Bronchial epithelial cell (primary cell): ENCODE measurements around the gene CCAR1. TPM values are rescaled to one million over a fixed set of nuclear protein-coding genes. Genes with fewer than 3 reads are reported as not detected.

Experiments used
- DNase-seq: peaks from one replicate; pipeline ENCODE4 v3.0.0-alpha.2; 2010; ENCODE audit warnings: low read depth
- FAIRE-seq: peaks from 2 replicates; lab custom pipeline; 2011; peaks lifted over from hg19 to GRCh38; lab: Jason Lieb, UNC
- H3K27me3 ChIP-seq: 2 replicates; pipeline ENCODE4 v1.5.1; 2011; ENCODE audit warnings: low read length; ENCODE audit not compliant: control insufficient read depth, insufficient read depth
- H3K36me3 ChIP-seq: 2 replicates; pipeline ENCODE4 v1.5.1; 2011; ENCODE audit warnings: low read length; ENCODE audit not compliant: control insufficient read depth, insufficient read depth
- H3K4me3 ChIP-seq: 2 replicates; pipeline ENCODE4 v1.5.1; 2011; ENCODE audit warnings: mild to moderate bottlenecking, low read depth, low read length, control low read depth
- total RNA-seq: library from RNA; depleted of rRNA; stranded (reverse); fragments of >200 nt; gene quantifications from 2 replicates; pipeline ENCODE4 v1.2.1, GENCODE V29; 2014
- TF ChIP-seq, protein P1 (sequence below): IDR thresholded peaks from 2 replicates; pipeline ENCODE4 v1.5.1; 2011; ENCODE audit warnings: mild to moderate bottlenecking, moderate library complexity, low read length, control low read depth, inconsistent platforms; ENCODE audit not compliant: insufficient read depth, severe bottlenecking

CCAR1 gene
- total RNA-seq, 1 donor from 2014 or later = 19.2 TPM

DNA sequence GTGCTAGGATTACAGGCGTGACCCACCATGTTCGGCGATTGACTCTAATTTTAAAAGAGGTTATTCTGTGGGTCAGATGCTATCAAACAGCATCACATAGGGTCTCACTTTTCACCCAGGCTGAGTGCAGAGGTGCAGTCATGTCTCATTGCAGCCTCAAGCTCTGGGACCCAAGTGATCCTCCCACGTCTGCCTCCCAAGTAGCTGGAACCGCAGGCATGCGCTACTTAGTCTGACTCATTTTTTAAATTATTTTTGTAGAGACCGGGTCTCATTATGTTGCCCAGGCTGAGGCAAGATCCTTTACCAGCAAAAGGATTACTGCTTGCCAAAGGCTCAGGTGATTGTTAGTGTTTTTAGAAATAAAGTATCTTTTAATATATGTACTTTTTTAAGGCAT lies 63.4 kb downstream of the CCAR1 start:
- Histone ChIP-seq H3K27me3 (no peaks in the 10 kb centered on the region), H3K36me3 (peaks cover 6% of the 10 kb centered on the region), H3K4me3 (no peak overlapping the region)
- no peak for FAIRE-seq
- TF ChIP-seq, protein P1, sequence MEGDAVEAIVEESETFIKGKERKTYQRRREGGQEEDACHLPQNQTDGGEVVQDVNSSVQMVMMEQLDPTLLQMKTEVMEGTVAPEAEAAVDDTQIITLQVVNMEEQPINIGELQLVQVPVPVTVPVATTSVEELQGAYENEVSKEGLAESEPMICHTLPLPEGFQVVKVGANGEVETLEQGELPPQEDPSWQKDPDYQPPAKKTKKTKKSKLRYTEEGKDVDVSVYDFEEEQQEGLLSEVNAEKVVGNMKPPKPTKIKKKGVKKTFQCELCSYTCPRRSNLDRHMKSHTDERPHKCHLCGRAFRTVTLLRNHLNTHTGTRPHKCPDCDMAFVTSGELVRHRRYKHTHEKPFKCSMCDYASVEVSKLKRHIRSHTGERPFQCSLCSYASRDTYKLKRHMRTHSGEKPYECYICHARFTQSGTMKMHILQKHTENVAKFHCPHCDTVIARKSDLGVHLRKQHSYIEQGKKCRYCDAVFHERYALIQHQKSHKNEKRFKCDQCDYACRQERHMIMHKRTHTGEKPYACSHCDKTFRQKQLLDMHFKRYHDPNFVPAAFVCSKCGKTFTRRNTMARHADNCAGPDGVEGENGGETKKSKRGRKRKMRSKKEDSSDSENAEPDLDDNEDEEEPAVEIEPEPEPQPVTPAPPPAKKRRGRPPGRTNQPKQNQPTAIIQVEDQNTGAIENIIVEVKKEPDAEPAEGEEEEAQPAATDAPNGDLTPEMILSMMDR = no peak
- no peak for DNase-seq

DNA sequence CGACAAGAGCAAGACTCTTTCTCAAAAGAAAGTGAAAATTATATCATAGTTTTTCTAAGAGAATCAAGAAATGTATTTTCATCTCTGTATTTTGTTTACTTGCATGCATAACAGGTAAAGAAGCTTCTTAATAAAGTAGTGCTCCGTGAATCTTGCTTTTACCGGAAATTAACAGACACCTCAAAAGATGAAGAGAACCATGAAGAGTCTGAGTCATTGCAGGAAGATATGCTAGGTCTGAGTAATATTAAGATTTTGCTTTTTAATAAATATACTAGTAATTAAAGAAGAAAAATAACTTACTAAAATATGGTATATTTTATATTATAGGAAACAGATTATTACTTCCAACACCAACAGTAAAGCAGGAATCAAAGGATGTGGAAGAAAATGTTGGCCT lies 66.8 kb downstream of the CCAR1 start:
- TF ChIP-seq, protein P1 = no peak
- FAIRE-seq = no peak
- Histone ChIP-seq H3K27me3 (no peaks in the 10 kb centered on the region), H3K4me3 (no peak overlapping the region), H3K36me3 (peaks cover 6% of the 10 kb centered on the region)
- DNase-seq = no peak

DNA sequence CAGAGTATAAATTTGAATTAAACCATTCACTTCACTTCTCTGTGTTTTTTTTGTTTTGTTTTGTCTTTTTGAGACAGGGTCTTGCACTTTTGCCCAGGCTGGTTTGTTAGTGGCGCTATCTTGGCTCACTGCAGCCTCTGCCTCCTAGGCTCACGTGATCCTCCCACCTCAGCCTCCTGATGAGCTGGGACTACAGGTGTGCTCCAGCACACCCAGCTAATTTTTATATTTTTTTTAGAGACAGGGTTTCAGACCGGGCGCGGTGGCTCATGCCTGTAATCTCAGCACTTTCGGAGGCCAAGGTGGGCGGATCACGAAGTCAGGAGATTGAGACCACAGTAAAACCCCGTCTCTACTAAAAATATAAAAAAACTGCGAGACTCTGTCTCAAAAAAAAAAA lies 69.4 kb downstream of the CCAR1 start:
- H3K36me3 ChIP-seq = peaks cover 4% of the 10 kb centered on the region
- FAIRE-seq = no peak
- TF ChIP-seq, protein P1 = no peak

DNA sequence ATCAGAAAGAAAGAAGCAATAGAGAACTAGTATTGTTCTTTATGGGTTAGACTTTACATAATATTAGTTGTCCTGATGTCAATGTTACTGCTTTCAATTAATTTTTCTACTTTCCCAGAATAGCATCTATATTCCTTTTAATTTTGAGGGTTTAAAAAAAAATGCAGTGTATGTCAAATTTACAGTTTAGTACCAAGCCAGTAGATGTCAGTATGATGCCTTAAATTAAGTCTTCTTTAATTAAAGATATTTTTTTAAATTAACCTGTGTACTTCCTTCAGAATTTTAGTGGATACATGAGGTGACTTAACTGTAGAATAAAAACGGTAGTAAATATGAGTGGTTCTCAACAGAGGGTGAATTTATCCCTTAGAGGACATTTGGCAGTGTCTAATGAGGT lies 71.1 kb downstream of the CCAR1 start:
- Histone ChIP-seq H3K27me3 (no peaks in the 10 kb centered on the region), H3K36me3 (peaks cover 4% of the 10 kb centered on the region), H3K4me3 (no peak overlapping the region)
- TF ChIP-seq, protein P1 = no peak
- FAIRE-seq (no peak), DNase-seq (peak; percentile 12)

More for the DNA sequence above, 69.4 kb downstream of the CCAR1 start:
- DNase-seq = no peak
- H3K4me3 ChIP-seq = no peak overlapping the region
- no peaks in the 10 kb centered on the region for H3K27me3 ChIP-seq

DNA sequence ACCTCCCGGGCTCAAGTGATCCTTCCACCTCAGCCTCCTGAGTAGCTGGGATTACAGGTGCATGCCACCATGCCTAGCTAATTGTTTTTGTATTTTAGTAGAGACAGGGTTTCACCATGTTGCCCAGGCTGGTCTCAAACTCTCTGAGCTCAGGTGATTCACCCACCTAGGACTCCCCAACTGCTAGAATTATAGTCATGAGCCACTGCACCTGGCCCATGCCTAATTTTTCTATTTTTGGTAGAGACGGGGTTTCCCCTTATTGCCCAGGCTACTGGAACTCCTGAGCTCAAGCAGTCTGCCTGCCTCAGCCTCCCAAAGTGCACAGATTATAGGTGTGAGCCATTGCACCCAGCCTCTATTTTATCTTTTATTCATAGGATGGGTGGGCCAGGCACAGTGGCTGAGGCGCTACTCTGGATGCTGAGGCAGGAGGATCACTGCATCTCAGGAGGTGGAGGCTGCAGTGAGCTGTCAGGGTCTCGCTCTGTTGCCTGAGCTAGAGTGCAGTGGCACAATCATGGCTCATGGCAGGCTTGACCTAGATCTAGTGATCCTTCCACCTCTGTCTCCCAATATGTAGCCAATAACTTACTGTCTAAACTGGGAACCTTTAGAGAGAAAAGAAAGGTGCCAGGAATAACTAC lies 75.0 kb downstream of the CCAR1 start:
- no peak overlapping the region for H3K4me3 ChIP-seq
- peak; percentile 13 for DNase-seq
- FAIRE-seq = no peak
- peaks cover 2% of the 10 kb centered on the region for H3K36me3 ChIP-seq
- TF ChIP-seq, protein P1 = no peak
- H3K27me3 ChIP-seq = no peaks in the 10 kb centered on the region

DNA sequence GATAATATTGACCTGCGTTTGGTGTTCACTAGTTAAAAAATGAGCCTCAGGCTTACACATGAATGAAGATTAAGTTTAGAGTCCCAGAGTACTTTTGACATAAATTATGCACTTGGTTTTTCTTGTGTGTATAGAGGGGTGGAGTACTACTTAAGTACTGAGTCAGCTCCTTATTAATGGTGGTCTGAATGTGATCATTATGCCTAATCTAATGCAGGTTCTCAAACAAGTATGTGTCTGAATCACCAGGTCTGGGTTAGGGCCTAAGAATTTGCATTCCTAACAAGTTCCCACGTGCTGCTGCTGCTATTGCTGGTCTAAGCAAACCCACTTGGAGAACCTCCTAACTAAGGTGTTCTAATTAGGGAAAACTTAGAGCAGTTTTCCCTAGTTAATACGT lies 75.6 kb downstream of the CCAR1 start:
- H3K36me3 ChIP-seq = peaks cover 2% of the 10 kb centered on the region
- no peaks in the 10 kb centered on the region for H3K27me3 ChIP-seq
- no peak for FAIRE-seq
- TF ChIP-seq, protein P1 = no peak
- DNase-seq = peak; percentile 93
- H3K4me3 ChIP-seq = no peak overlapping the region
